NCI-H345 treated with DMSO at 0.1 percent for 48 hours (cell line): Measurements from ENCODE around the gene PTPRB.

Experiments
- DNase-seq: peaks from one replicate; lab custom pipeline; 2025; ENCODE audit not compliant: unreplicated experiment; lab: John Stamatoyannopoulos, UW

PTPRB gene

GRCh38 chr12:70637303-70638085, at the start of gene PTPRB:
TSS of gene PTPRB (minus strand) at chr12:70637429. CDS start at chr12:70637395, 34 bp downstream.
- no peak for DNase-seq

- no peak for DNase-seq
These were observed 49.7 kb upstream of the PTPRB start for GRCh38 chr12:70686907-70687306.

- DNase-seq, result no peak
These were observed 49.1 kb upstream of the PTPRB start for GRCh38 chr12:70686299-70686698.

GRCh38 chr12:70683976-70684375, 46.7 kb upstream of the PTPRB start:
- DNase-seq, result no peak

- DNase-seq, result peak; percentile 25
These were observed 34.5 kb upstream of the PTPRB start for GRCh38 chr12:70671698-70672097.

- DNase-seq, result no peak
These were observed 33.7 kb upstream of the PTPRB start for GRCh38 chr12:70670948-70671347.

GRCh38 chr12:70667253-70667652, 30.0 kb upstream of the PTPRB start:
- no peak for DNase-seq

GRCh38 chr12:70666364-70666763, 29.1 kb upstream of the PTPRB start:
- DNase-seq, result no peak

- peak; percentile 69 for DNase-seq
These were observed 27.2 kb upstream of the PTPRB start for GRCh38 chr12:70664465-70664881.

GRCh38 chr12:70663838-70664237, 26.6 kb upstream of the PTPRB start:
- DNase-seq, result no peak

GRCh38 chr12:70661466-70662161, 24.4 kb upstream of the PTPRB start:
- no peak for DNase-seq

- DNase-seq, result no peak
These were observed 23.5 kb upstream of the PTPRB start for GRCh38 chr12:70660620-70661219.

GRCh38 chr12:70660002-70660604, 22.9 kb upstream of the PTPRB start:
- DNase-seq, result no peak

GRCh38 chr12:70659077-70659606, 21.9 kb upstream of the PTPRB start:
- no peak for DNase-seq

GRCh38 chr12:70657616-70658286, 20.5 kb upstream of the PTPRB start:
- DNase-seq, result no peak

GRCh38 chr12:70652451-70652850, 15.2 kb upstream of the PTPRB start:
- no peak for DNase-seq

GRCh38 chr12:70648831-70649230, 11.6 kb upstream of the PTPRB start:
- no peak for DNase-seq

GRCh38 chr12:70648191-70648590, 11.0 kb upstream of the PTPRB start:
- no peak for DNase-seq

GRCh38 chr12:70646850-70647249, 9.6 kb upstream of the PTPRB start:
- DNase-seq, result no peak

- no peak for DNase-seq
These were observed 8.5 kb upstream of the PTPRB start for GRCh38 chr12:70645494-70646317.
